H9 (cell line): ENCODE measurements around the gene SBF1. TPM values are rescaled to one million over a fixed set of nuclear protein-coding genes. Genes with fewer than 3 reads are reported as not detected.

Source experiments
- DNase-seq: peaks from one replicate; pipeline ENCODE4 v3.0.0-alpha.2; 2017
- H2AFZ ChIP-seq: one replicate; pipeline ENCODE4 v1.6.1; 2013; ENCODE audit warnings: mild to moderate bottlenecking, low read length, control low read depth, moderate library complexity
- H2AK5ac ChIP-seq: 2 replicates; pipeline ENCODE4 v1.6.1; 2013; ENCODE audit warnings: low read length, control low read depth, mixed read lengths; ENCODE audit not compliant: insufficient read length
- H2BK120ac ChIP-seq: one replicate; pipeline ENCODE4 v1.6.1; 2013; ENCODE audit warnings: low read depth, mild to moderate bottlenecking, low read length, control low read depth, inconsistent platforms; ENCODE audit not compliant: poor library complexity, severe bottlenecking
- H2BK12ac ChIP-seq: 2 replicates; pipeline ENCODE4 v1.6.1; 2013; ENCODE audit warnings: low read length, control low read depth, mixed read lengths, low read depth; ENCODE audit not compliant: insufficient read length
- H2BK15ac ChIP-seq: 2 replicates; pipeline ENCODE4 v1.6.1; 2013; ENCODE audit warnings: low read depth, low read length, control low read depth
- H2BK20ac ChIP-seq: one replicate; pipeline ENCODE4 v1.6.1; 2013; ENCODE audit warnings: low read depth, mild to moderate bottlenecking, low read length, control low read depth, inconsistent platforms; ENCODE audit not compliant: poor library complexity, severe bottlenecking
- H2BK5ac ChIP-seq: 2 replicates; pipeline ENCODE4 v1.6.1; 2013; ENCODE audit warnings: low read length, control low read depth, mixed read lengths; ENCODE audit not compliant: insufficient read length
- H3K14ac ChIP-seq: 2 replicates; pipeline ENCODE4 v1.6.1; 2013; ENCODE audit warnings: low read length, control low read depth; ENCODE audit not compliant: insufficient read depth
- H3K18ac ChIP-seq: 2 replicates; pipeline ENCODE4 v1.6.1; 2013; ENCODE audit warnings: low read depth, mild to moderate bottlenecking, mixed read lengths, low read length, control low read depth; ENCODE audit not compliant: insufficient read length
- H3K23ac ChIP-seq: 2 replicates; pipeline ENCODE4 v1.6.1; 2013; ENCODE audit warnings: low read length, control low read depth, mixed read lengths, low read depth; ENCODE audit not compliant: insufficient read length
- H3K23me2 ChIP-seq: 2 replicates; pipeline ENCODE4 v1.6.1; 2013; ENCODE audit warnings: low read depth, mild to moderate bottlenecking, mixed read lengths, low read length, control low read depth; ENCODE audit not compliant: insufficient read length, poor library complexity, severe bottlenecking
- H3K27ac ChIP-seq: 2 replicates; pipeline ENCODE4 v1.5.1; 2013; ENCODE audit warnings: low read length, control low read depth, mixed read lengths, low read depth; ENCODE audit not compliant: insufficient read length
- H3K27me3 ChIP-seq: 2 replicates; pipeline ENCODE4 v1.6.1; 2013; ENCODE audit warnings: low read length, control low read depth, inconsistent platforms; ENCODE audit not compliant: insufficient read depth
- H3K4ac ChIP-seq: 2 replicates; pipeline ENCODE4 v1.6.1; 2013; ENCODE audit warnings: low read depth, mild to moderate bottlenecking, control low read depth, inconsistent platforms, low read length, moderate library complexity
- H3K4me1 ChIP-seq: 2 replicates; pipeline ENCODE4 v1.6.1; 2013; ENCODE audit warnings: low read length, control low read depth, inconsistent platforms; ENCODE audit not compliant: insufficient read depth
- H3K4me2 ChIP-seq: 2 replicates; pipeline ENCODE4 v1.6.1; 2013; ENCODE audit warnings: low read length, control low read depth, mixed read lengths; ENCODE audit not compliant: insufficient read length, insufficient read depth
- H3K56ac ChIP-seq: 2 replicates; pipeline ENCODE4 v1.6.1; 2013; ENCODE audit warnings: low read depth, mild to moderate bottlenecking, mixed read lengths, low read length, control low read depth; ENCODE audit not compliant: insufficient read length
- H3K79me1 ChIP-seq: 2 replicates; pipeline ENCODE4 v1.6.1; 2013; ENCODE audit warnings: low read depth, mild to moderate bottlenecking, moderate library complexity, low read length, control low read depth, inconsistent platforms; ENCODE audit not compliant: insufficient read depth, poor library complexity, severe bottlenecking
- H3K79me2 ChIP-seq: 2 replicates; pipeline ENCODE4 v1.6.1; 2013; ENCODE audit warnings: low read length, control low read depth, inconsistent platforms; ENCODE audit not compliant: insufficient read depth
- H3K9ac ChIP-seq: 2 replicates; pipeline ENCODE4 v1.6.1; 2013; ENCODE audit warnings: low read length, control low read depth, mixed read lengths; ENCODE audit not compliant: insufficient read length; ENCODE audit errors: extremely low read depth
- H3K9me3 ChIP-seq: one replicate; pipeline ENCODE4 v1.6.1; 2013; ENCODE audit warnings: low read depth, low read length, inconsistent platforms; ENCODE audit not compliant: control insufficient read depth
- H3T11ph ChIP-seq: one replicate; pipeline ENCODE4 v1.6.1; 2013; ENCODE audit warnings: mild to moderate bottlenecking, low read length, control low read depth, inconsistent platforms
- H4K20me1 ChIP-seq: one replicate; pipeline ENCODE4 v1.6.1; 2013; ENCODE audit not compliant: control insufficient read depth, insufficient read length, insufficient read depth
- H4K5ac ChIP-seq: 2 replicates; pipeline ENCODE4 v1.6.1; 2013; ENCODE audit warnings: low read depth, mild to moderate bottlenecking, mixed read lengths, low read length, control low read depth; ENCODE audit not compliant: insufficient read length
- H4K8ac ChIP-seq: replicated peaks from 2 replicates; pipeline ENCODE4 v1.6.1; 2013; ENCODE audit warnings: low read length, control low read depth, mixed read lengths, low read depth; ENCODE audit not compliant: insufficient read length
- H4K91ac ChIP-seq: 2 replicates; pipeline ENCODE4 v1.6.1; 2013; ENCODE audit warnings: low read depth, mild to moderate bottlenecking, moderate library complexity, mixed read lengths, low read length, control low read depth; ENCODE audit not compliant: insufficient read length
- H3K27ac Mint-ChIP-seq, 3 experiments: 2 replicates in 2 of 3; 3 replicates in 1 of 3; pipeline ENCODE4 v1.8.0; 2020 to 2021; ENCODE audit warnings: mixed read lengths in 3 of 3, mild to moderate bottlenecking in 1 of 3, moderate library complexity in 1 of 3
- H3K27me3 Mint-ChIP-seq: 2 replicates; pipeline ENCODE4 v1.8.0; 2021; ENCODE audit warnings: low read depth, mild to moderate bottlenecking, moderate library complexity, mixed read lengths
- H3K36me3 Mint-ChIP-seq, 3 experiments: 2 replicates in 2 of 3; 3 replicates in 1 of 3; pipeline ENCODE4 v1.8.0; 2020 to 2021; ENCODE audit warnings: low read depth in 3 of 3, mixed read lengths in 3 of 3; ENCODE audit not compliant: insufficient read depth in 1 of 3
- H3K4me1 Mint-ChIP-seq, 2 experiments: 2 replicates each; pipeline ENCODE4 v1.8.0; 2020; ENCODE audit warnings: mixed read lengths in 2 of 2
- H3K4me3 Mint-ChIP-seq, 2 experiments: 2 replicates in 1 of 2; 3 replicates in 1 of 2; pipeline ENCODE4 v1.8.0; 2020 to 2021; ENCODE audit warnings: mild to moderate bottlenecking in 2 of 2, mixed read lengths in 2 of 2, moderate library complexity in 1 of 2
- H3K9me3 Mint-ChIP-seq, 2 experiments: 2 replicates in 1 of 2; 3 replicates in 1 of 2; pipeline ENCODE4 v1.8.0; 2020; ENCODE audit warnings: mild to moderate bottlenecking in 2 of 2, mixed read lengths in 2 of 2, moderate library complexity in 1 of 2
- WGBS: extraction: QIAGEN DNeasy Blood & Tissue Kit; methylation state at CpG from one replicate; pipeline ENCODE4 v1.1.7; 2013; ENCODE audit warnings: missing lambda C conversion rate, low lambda C conversion rate, mixed read lengths; ENCODE audit not compliant: insufficient read length; ENCODE audit errors: extremely low coverage; 5-methylcytosine and 5-hydroxymethylcytosine counted together
- total RNA-seq: library from RNA; stranded (reverse); gene quantifications from 2 replicates; pipeline ENCODE4 v1.2.1, GENCODE V29; 2021
- TF ChIP-seq, protein P1 (sequence below): fragments of 200-600 bp; sonication (generic); conservative IDR thresholded peaks from 3 replicates; pipeline ENCODE4 v1.8.0; 2021; ENCODE audit warnings: antibody characterized with exemption, mild to moderate bottlenecking

Gene SBF1
- total RNA-seq, 1 experiment from 2014 or later: 69.8 TPM

DNA sequence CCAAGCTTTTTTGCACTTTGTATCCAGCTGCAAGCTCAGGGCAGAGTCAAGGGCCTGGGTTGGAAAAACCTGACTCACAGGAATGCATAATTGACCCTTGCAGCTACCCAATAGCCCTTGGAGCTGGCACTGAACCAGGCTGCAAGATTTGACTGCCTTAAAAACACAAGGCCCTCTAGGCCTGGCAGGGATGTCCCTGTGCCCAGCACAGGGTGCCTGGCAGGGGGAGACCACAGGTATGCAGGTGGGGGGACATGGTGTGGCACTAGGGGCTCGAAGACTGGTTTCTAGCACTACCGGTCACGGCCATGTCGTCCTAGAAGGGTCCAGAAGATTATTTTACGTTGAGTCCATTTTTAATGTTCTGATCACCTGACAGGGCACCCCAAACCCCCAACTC lies 30.2 kb downstream of the SBF1 start:
- Mint-ChIP-seq H3K9me3 (no peaks in the 10 kb centered on the region), H3K36me3 (peaks cover 6 to 56% (median 32%) of the 10 kb centered on the region in 3 experiments; a peak in 6 of 7 replicates), H3K4me3 (no peak overlapping the region), H3K27me3 (no peaks in the 10 kb centered on the region), H3K27ac (peak overlapping the region in 1 of 3 experiments; percentile 55; a peak in 1 of 7 replicates), H3K4me1 (peaks cover 3 to 11% of the 10 kb centered on the region in 2 experiments; a peak in 3 of 4 replicates)
- no peak overlapping the region for H3K23ac ChIP-seq
- H4K91ac ChIP-seq: no peak overlapping the region
- H3K18ac ChIP-seq: no peak overlapping the region
- no peak overlapping the region for H2AFZ ChIP-seq
- no peak overlapping the region for H4K5ac ChIP-seq
- H3K27me3 ChIP-seq: no peaks in the 10 kb centered on the region
- no peaks in the 10 kb centered on the region for H4K20me1 ChIP-seq
- H3K9me3 ChIP-seq: no peaks in the 10 kb centered on the region
- H3K9ac ChIP-seq: no peak overlapping the region
- no peak overlapping the region for H3K14ac ChIP-seq
- H2BK15ac ChIP-seq: no peak overlapping the region
- TF ChIP-seq, protein P1, sequence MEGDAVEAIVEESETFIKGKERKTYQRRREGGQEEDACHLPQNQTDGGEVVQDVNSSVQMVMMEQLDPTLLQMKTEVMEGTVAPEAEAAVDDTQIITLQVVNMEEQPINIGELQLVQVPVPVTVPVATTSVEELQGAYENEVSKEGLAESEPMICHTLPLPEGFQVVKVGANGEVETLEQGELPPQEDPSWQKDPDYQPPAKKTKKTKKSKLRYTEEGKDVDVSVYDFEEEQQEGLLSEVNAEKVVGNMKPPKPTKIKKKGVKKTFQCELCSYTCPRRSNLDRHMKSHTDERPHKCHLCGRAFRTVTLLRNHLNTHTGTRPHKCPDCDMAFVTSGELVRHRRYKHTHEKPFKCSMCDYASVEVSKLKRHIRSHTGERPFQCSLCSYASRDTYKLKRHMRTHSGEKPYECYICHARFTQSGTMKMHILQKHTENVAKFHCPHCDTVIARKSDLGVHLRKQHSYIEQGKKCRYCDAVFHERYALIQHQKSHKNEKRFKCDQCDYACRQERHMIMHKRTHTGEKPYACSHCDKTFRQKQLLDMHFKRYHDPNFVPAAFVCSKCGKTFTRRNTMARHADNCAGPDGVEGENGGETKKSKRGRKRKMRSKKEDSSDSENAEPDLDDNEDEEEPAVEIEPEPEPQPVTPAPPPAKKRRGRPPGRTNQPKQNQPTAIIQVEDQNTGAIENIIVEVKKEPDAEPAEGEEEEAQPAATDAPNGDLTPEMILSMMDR: no peak
- DNase-seq: no peak
- H3T11ph ChIP-seq: no peak overlapping the region
- H2BK12ac ChIP-seq: no peak overlapping the region
- no peaks in the 10 kb centered on the region for H3K79me2 ChIP-seq
- H4K8ac ChIP-seq: no peak overlapping the region
- H2BK20ac ChIP-seq: no peak overlapping the region
- no peak overlapping the region for H3K4ac ChIP-seq
- no peaks in the 10 kb centered on the region for H3K23me2 ChIP-seq
- H2AK5ac ChIP-seq: no peak overlapping the region
- no peaks in the 10 kb centered on the region for H3K79me1 ChIP-seq
- no peaks in the 10 kb centered on the region for H3K4me1 ChIP-seq
- no peak overlapping the region for H2BK5ac ChIP-seq
- H2BK120ac ChIP-seq: no peak overlapping the region
- no peak overlapping the region for H3K4me2 ChIP-seq
- no peak overlapping the region for H3K56ac ChIP-seq
- H3K27ac ChIP-seq: no peak overlapping the region
- WGBS: no CpG with 5 or more reads among the region's 5 CpGs
